Measurements from ENCODE around the gene IRF9. TPM values are rescaled to one million over a fixed set of nuclear protein-coding genes. Genes with fewer than 3 reads are reported as not detected.

IRF9 gene
- total and polyA plus RNA-seq, 2 of the 13 experiments (the other 11 are each of a cell fraction or from before 2014, with no cell fraction given): 14.9 to 49.7 TPM

- TSS peak; percentile 76 for BruUV-seq (replicated peaks)
- intact Hi-C loops (cut with micrococcal nuclease; ENCODE audit: unreplicated experiment): loop anchor here (1.0 to 2.0 kb wide), 5 partner anchors 27 to 74 kb away; partner anchors contain the start of genes DCAF11, GMPR2, IRF9 and NEDD8
- peak; percentile 98; the same call in 1 of the 2 replicates for TF ChIP-seq CREBL2 (CRISPR knock-in tag; IDR thresholded peaks at IDR 0.05; ENCODE audit: borderline replicate concordance)
- peak; percentile 78 for TF ChIP-seq ZNF546 (CRISPR knock-in tag; conservative IDR thresholded peaks at IDR 0.05)
- TF ChIP-seq RXRB (CRISPR knock-in tag; IDR thresholded peaks at IDR 0.05; ENCODE audit: borderline replicate concordance): peak; percentile 97
- no peak for TF ChIP-seq CCDC6 (CRISPR knock-in tag; IDR thresholded peaks at IDR 0.05)
- TF ChIP-seq NPAS2 (CRISPR knock-in tag; IDR thresholded peaks at IDR 0.05; ENCODE audit: borderline replicate concordance): no peak
- TF ChIP-seq ZFP37 (CRISPR knock-in tag; IDR thresholded peaks at IDR 0.05; ENCODE audit: borderline replicate concordance): 0 out of 2 replicates have a peak, but pooled peaks have one; percentile 85
- TF ChIP-seq, protein P1, sequence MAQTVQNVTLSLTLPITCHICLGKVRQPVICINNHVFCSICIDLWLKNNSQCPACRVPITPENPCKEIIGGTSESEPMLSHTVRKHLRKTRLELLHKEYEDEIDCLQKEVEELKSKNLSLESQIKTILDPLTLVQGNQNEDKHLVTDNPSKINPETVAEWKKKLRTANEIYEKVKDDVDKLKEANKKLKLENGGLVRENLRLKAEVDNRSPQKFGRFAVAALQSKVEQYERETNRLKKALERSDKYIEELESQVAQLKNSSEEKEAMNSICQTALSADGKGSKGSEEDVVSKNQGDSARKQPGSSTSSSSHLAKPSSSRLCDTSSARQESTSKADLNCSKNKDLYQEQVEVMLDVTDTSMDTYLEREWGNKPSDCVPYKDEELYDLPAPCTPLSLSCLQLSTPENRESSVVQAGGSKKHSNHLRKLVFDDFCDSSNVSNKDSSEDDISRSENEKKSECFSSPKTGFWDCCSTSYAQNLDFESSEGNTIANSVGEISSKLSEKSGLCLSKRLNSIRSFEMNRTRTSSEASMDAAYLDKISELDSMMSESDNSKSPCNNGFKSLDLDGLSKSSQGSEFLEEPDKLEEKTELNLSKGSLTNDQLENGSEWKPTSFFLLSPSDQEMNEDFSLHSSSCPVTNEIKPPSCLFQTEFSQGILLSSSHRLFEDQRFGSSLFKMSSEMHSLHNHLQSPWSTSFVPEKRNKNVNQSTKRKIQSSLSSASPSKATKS (CRISPR knock-in tag; IDR thresholded peaks at IDR 0.05): no peak
- peak; percentile 100 for TF ChIP-seq MNT (IDR thresholded peaks at IDR 0.05)
- TF ChIP-seq ZNF780A (CRISPR knock-in tag; IDR thresholded peaks at IDR 0.05): no peak
- peak; percentile 100 for TF ChIP-seq SALL2 (CRISPR knock-in tag; IDR thresholded peaks at IDR 0.05)
- no peak for TF ChIP-seq ZNF75D (CRISPR knock-in tag; IDR thresholded peaks at IDR 0.05; ENCODE audit: borderline replicate concordance)
- TF ChIP-seq AFF4 (CRISPR knock-in tag; IDR thresholded peaks at IDR 0.05): peak; percentile 95
Measured at GRCh38 chr14:24188251-24189058, 27.4 kb downstream of the IRF9 start, which contains the start of gene IPO4. TSS of gene IPO4 (minus strand) at chr14:24188816. CDS start at chr14:24188787, 29 bp downstream.

More at GRCh38 chr14:24188251-24189058, 27.4 kb downstream of the IRF9 start, which contains the start of gene IPO4:
- ATAC-seq (peak; percentile 88), FAIRE-seq (peak; percentile 97), DNase-seq (ENCODE audit: low spot score) (peak; percentile 100)
- peaks cover 42% of the 10 kb centered on the region for H3K4me1 ChIP-seq (ENCODE audit: insufficient read depth, low read length)
- no peaks in the 10 kb centered on the region for H3K9me3 ChIP-seq (ENCODE audit: low read length)
- H3K36me3 ChIP-seq (replicated peaks in 1 of 2; ENCODE audit: control insufficient read depth in 1 of 2, insufficient read depth in 2 of 2, low read length in 2 of 2): peaks cover 60 to 70% of the 10 kb centered on the region in 2 experiments
- peak within 1 kb of the TSS; percentile 84 for H3K9ac ChIP-seq (ENCODE audit: insufficient read depth, low read depth, low read length)
- POLR2A ChIA-PET: interaction anchor here (0.6 to 6.4 kb wide), 40 partner anchors 10 to 1094 kb away, joined by 3 to 65 read pairs (median 6); partner anchors contain the start of genes ACIN1, C14orf119, CARMIL3 and CHMP4A
- H3K27me3 ChIP-seq (ENCODE audit: control insufficient read depth in 1 of 2, insufficient read depth in 2 of 2, low read length in 2 of 2): no peaks in the 10 kb centered on the region
- WGBS (ENCODE audit: low lambda C conversion rate): 1% methylated on average over 65 of the region's 65 CpGs
- peak within 1 kb of the TSS; percentile 64 for H3K27ac ChIP-seq (ENCODE audit: extremely low read length, insufficient read depth, low read length)
- in situ Hi-C loops (cut with HindIII; ENCODE audit: extremely low pct_ligation_motif_present, low pct_unique_long_range_greater_than_20kb): no loop called here
- H3K4me3 ChIP-seq (replicated peaks in 1 of 3; ENCODE audit: insufficient read depth in 1 of 3, low read depth in 2 of 3, low read length in 3 of 3): peak within 1 kb of the TSS; percentile 70 to 92 (median 77)
- peak within 1 kb of the TSS; percentile 96 for H3K4me2 ChIP-seq (ENCODE audit: low read depth, low read length)
- H2AFZ ChIP-seq (ENCODE audit: low read length): no peak within 1 kb of the TSS
- no peaks in the 10 kb centered on the region for H4K20me1 ChIP-seq (ENCODE audit: insufficient read depth, low read length)
- H3K79me2 ChIP-seq (ENCODE audit: insufficient read depth, low read length): peaks cover 24% of the 10 kb centered on the region
- CTCF ChIA-PET (ENCODE audit: low intra/inter-chr PET ratio, low total read pairs): no interaction called here

Data from HepG2 (cell line).